Activated CD4-positive, alpha-beta T cell treated with anti-CD3 and anti-CD28 coated beads, Interleukin-10, Interleukin-2, amounts not matched to agents 100 ng/mL and 50 ng/mL, durations not matched to agents 16 hours and 8 hours (primary cell): Measurements from ENCODE around the gene POU6F2.

Experiments
- DNase-seq: peaks from one replicate; pipeline ENCODE4 v3.0.0-alpha.2; 2020

The POU6F2 gene

DNA sequence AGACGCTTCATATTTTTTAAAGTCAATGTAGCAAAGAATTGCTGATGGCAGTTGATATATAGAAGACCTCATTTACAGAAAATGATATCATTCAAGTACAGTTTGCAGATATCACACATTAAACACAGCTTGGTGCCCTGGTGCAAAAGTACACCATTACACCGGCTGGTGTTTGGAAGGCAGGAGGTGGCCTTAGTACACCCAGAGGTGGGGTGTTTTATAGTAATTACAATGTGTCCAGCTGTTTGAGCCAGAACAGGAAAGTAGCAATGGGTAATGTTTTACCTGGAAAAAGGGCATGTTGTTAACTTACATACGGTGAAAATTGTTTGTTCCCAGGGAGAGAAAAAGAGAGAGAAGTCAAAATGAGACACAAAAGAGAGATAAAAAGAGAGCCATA is 485.5 kb downstream of the POU6F2 start:
- no peak for DNase-seq

- no peak for DNase-seq
Observed at GRCh38 chr7:39464350-39465054, 486.8 kb downstream of the POU6F2 start.

- peak; percentile 61 for DNase-seq
Observed at GRCh38 chr7:39465055-39465929, 487.6 kb downstream of the POU6F2 start.

- DNase-seq = no peak
Observed at GRCh38 chr7:39468261-39468660, 490.6 kb downstream of the POU6F2 start.

DNA sequence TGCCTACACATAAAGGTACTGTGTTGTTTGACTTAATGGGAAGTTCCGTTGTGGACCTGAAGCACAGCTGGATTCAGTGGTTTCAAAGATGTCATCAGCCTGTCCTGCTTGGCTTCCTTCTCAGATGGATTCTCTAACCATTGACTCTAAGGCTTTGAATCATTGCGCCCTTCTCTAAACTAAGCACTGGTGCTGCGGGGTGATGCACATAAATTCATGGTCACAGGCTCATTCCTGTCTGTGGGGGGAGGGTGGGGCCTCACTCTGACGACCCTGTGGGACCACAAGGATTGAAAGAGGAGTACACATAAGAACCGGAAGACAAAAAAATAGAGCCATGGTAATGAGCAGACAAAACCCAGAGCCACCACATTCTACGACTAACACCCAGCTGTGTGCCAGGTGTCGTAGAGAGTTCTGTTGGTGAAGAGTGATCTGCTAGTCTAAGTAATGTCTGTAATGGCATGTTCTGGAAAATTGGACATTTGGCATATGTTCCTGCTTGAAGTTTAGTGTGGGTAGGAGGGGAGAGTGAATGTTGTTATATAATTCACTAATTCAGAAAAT is 491.2 kb downstream of the POU6F2 start:
- no peak for DNase-seq

DNA sequence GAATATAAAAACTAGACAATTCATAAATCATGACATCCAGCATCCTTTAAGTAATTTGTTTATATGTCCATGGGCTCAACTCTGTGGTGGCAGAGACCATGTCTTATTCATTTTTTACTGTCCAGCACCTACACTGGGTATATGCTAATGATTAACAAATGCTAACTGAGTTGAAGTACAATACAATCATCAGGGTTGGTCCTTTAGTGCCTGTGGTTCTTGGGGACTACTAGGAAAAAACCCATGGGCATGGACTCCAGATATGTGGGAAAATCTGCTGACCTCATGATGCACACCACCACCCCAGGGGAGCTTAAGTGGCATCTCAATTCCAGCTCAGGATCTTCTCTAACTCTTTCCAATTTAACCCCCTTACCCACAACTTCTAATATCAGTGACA is 503.2 kb downstream of the POU6F2 start:
- no peak for DNase-seq

GRCh38 chr7:39488467-39489393 is 511.0 kb downstream of the POU6F2 start:
- peak; percentile 9 for DNase-seq

DNA sequence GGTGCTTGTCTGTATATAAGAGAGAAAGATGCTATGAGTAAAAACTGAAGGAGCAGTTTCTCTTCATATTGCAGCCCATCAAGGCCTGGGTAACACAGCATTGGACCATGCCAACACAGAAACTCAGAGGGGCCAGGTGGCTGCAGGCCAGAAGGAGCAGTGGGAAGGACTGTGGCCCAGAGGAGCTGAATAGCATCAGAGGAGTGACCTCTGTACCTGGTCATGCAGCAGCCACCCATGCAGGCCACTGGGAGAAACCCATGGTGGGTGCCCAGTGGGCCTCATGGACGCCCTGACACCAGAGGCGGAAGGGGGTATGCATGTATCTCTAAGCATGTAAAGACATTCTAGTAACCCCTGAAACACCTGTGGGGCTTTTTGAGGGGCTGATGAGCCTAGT is 512.6 kb downstream of the POU6F2 start:
- DNase-seq = no peak

DNA sequence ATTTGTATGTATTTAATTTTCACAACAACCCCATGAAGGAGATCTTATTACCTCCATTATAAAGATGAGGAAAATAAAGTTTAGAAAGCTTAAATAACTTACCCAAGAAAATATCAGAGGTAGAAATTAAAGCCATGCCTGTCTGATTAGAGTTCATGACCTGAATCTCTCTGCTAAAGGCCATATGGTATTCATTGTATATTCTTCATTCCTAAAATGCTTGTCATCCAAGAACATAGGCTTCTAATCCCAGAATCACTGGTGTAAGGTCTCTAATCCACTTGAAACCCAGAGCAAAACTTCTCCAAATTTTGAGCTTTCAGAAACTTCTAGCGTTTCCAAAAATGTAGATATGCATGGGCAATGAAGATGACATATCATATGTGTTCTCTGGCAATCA is 516.2 kb downstream of the POU6F2 start:
- no peak for DNase-seq

- no peak for DNase-seq
Observed at GRCh38 chr7:39501358-39501757, 523.6 kb downstream of the POU6F2 start.

- no peak for DNase-seq
Observed at GRCh38 chr7:39504963-39505362, 527.3 kb downstream of the POU6F2 start.

GRCh38 chr7:39507866-39508551 is 530.3 kb downstream of the POU6F2 start:
- DNase-seq = no peak

GRCh38 chr7:39509436-39509835 is 531.7 kb downstream of the POU6F2 start:
- DNase-seq = no peak

DNA sequence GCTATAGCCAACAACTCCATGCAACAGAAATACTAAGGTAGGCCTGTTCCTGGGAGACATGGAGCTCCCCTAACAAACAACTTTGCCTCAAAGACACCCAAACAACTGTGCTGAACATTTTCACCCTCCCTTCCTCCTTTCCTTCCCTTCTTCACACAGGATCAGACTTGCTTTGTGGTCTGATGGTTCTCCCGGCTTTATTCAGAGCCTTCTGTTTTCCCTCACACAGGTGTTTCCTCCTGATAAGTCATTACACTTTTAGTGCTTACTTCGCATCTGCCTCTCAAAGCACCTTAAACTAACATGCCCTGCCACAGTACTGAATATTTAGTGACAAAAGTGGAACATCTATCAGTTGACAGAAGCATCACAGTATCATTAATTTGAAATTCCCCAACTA is 532.2 kb downstream of the POU6F2 start:
- no peak for DNase-seq

- no peak for DNase-seq
Observed at GRCh38 chr7:39510864-39511354, 533.2 kb downstream of the POU6F2 start.

- DNase-seq = no peak
Observed at GRCh38 chr7:39515534-39516228, 538.0 kb downstream of the POU6F2 start.

DNA sequence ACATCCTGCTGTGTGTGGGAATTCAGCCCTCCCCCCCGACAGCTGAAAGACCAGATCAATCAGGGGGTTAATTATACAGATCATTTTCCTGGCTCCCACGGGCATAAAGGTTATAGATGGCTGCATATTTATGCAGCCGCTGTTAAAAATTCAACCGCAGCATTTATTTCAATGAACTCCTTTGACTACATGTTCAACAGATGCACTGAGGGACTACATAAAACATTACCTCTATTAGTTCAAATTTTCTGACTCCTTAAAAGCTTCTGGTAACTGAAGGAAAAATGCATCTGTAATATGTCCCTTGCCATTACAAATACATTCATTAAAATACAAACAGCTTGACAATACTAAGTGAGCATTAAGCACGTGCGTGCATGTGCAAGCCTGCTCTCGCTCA is 538.8 kb downstream of the POU6F2 start:
- DNase-seq = no peak

DNA sequence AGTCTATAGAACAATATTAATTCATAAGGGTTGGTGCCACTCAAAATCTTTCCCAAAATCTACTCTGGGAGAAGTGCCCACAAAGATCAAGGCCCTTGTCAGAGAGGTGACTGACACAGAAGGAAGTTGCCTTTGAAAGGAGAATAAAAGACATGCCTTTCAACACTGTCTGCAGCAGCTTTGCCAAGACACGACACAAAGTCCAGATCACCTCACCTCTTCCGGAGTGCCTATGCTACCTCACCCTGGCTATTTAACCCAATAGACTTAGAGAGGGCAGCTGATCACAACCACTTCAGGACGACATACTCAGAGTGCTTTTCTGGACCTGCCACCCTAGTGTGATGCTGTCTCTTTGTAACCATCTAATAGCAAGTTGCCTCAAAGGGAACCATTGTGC is 539.5 kb downstream of the POU6F2 start:
- DNase-seq = no peak
